Skin of body (tissue), 2 donors: ENCODE measurements around the gene IL1RAPL1. TPM values are rescaled to one million over a fixed set of nuclear protein-coding genes. Genes with fewer than 3 reads are reported as not detected.

Source experiments
- DNase-seq: peaks from one replicate; lab custom pipeline; 2025; lab: John Stamatoyannopoulos, UW
- total RNA-seq: library from RNA; depleted of rRNA; stranded (reverse); fragments of >200 nt; gene quantifications from one replicate; pipeline ENCODE4 v1.2.3, GENCODE V29; 2014

Gene IL1RAPL1
- total RNA-seq, 1 donor from 2014 or later, result 3.3 TPM

DNA sequence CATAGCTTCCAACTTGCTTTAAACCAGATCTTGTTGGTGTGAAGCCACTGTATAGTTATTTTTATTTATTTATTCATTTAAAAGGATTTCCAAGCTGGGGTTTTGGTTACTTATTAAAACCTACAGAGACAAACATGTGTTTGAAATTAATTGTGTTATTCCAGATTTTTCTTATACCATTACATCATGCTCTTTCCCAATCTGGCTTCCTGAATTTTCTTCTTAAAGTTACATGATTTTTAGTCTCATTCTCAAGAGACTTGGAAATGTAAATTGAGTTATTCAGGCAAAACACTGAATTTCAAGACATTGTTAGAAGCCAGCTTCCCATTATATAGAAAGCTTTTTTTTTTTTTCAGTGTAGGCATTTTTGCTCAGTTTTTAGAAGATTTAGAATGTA lies 381.9 kb downstream of the IL1RAPL1 start:
- DNase-seq, result peak; percentile 66

GRCh38 chrX:28979877-28980276 lies 392.6 kb downstream of the IL1RAPL1 start:
- DNase-seq, result no peak

DNA sequence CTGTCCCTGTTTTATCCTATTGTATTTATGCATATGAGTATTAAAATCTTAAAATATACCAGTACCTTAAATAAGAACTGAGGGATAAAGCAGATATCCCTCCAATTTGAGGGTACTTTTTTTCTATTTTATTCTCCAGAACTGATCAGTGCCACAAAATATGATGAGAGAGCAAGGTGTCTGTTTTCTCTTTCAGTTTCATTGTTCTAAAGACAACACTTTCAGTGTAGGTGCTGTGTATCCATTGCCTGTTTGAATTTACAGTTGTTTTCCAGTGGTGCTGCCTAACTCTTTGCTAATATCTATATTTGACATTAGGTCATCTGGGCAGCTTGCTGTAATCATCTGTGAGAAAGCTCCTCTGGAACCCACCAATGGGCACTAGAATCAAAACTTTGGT lies 394.7 kb downstream of the IL1RAPL1 start:
- DNase-seq, result no peak

- DNase-seq, result no peak
These were observed 401.0 kb downstream of the IL1RAPL1 start for GRCh38 chrX:28988246-28988645.

- no peak for DNase-seq
These were observed 410.6 kb downstream of the IL1RAPL1 start for GRCh38 chrX:28997706-28998463.

DNA sequence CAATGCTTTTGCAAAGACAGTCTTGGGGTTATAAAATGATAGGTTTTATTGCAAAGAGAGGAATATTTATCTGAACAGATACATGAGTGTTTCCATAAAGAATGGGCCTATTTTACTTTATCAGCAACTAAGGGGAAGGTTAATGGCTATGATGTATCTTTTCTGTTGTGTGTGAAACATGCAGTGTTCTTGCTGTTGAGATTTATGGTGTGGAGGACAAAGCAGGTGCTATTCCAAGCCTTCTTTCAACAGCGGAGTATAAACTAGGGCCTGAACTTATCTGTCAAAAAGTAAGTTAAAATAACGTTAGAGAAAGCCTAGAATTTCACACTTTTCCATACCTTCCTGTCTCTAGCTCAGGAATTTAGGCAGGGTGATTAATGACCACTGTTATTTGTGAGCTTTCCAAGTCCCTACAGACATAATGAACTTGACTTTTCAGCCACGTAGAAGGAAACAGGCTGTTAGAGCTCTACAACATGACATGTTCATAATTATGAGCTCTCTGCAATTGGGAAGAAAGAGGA lies 411.4 kb downstream of the IL1RAPL1 start:
- no peak for DNase-seq

DNA sequence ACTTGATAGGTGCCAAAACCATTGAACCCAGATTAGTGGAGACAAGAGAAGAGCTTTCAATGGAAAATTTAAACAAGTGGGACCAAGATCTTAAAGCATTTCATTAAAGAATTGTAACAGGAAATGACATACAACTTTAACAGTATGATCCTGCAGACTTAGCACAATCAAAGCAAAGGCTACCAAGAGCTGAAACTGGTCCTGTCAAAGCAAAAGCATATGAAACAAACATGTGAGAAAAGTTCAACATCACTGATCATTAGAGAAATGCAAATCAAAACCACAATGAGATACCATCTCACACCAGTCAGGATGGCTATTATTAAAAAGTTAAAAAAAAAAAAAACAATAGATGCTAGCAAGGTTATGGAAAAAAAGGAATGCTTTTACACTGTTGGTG lies 425.6 kb downstream of the IL1RAPL1 start:
- no peak for DNase-seq

GRCh38 chrX:29023207-29023606 lies 436.0 kb downstream of the IL1RAPL1 start:
- DNase-seq, result no peak

GRCh38 chrX:29024871-29025270 lies 437.6 kb downstream of the IL1RAPL1 start:
- no peak for DNase-seq

GRCh38 chrX:29039501-29039900 lies 452.3 kb downstream of the IL1RAPL1 start:
- no peak for DNase-seq

DNA sequence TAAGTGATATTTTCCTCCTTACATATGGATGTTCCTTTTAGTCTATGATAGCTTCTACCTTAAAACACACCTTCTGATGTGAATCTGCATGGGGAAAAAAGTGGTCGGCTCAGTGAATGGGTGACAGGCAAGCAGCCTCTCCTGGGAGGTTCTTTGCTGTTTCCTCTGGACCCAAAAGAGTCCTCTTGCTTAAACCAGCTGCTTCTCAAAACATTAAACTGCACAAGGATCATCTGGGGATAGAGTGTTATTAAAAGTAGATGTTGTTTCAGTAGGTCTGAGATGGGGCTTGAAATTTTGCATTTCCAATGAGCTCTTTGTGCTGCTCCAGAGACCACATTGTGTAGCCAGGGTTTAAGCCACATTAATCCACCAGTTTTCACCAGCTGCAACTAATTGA lies 452.9 kb downstream of the IL1RAPL1 start:
- no peak for DNase-seq

DNA sequence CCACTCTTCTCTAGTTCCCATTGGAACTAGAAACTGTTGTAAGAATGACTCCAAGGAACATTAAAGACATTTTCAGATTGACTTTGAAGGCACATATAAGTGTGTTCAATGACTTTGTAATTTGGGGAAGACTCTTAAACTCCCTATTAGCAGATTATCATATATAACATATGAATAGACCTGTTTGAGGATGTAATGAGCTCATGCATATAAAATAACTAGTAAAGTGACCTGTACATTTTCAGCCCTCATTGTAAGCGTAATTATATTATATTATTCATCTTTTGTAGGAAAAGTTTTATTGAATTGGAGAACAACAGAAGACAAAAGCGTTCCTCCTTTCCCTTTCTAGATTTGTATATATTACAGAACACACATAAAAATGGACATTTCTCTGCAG lies 455.1 kb downstream of the IL1RAPL1 start:
- DNase-seq, result no peak

DNA sequence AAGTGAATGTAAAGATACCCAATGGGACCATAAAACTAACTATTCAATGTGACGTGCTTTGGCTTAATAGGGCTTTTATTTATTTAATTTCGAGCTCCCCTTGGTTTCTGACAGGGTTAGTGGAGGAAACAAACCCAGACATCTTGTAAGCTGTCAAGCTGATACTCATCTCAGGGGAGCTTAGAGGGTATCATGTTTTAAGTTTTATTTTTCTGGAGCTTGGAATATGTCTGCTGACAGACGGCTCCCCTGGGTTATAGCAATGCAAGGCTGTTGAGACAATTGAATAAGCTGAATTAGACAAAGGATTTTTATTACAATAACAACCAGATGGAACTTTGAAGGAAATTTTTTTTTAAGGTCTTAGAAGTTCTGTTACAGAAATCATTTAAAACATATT lies 456.5 kb downstream of the IL1RAPL1 start:
- DNase-seq, result peak; percentile 55

GRCh38 chrX:29044423-29045184 lies 457.4 kb downstream of the IL1RAPL1 start:
- DNase-seq, result peak; percentile 9

- DNase-seq, result no peak
These were observed 478.2 kb downstream of the IL1RAPL1 start for GRCh38 chrX:29065477-29065876.

DNA sequence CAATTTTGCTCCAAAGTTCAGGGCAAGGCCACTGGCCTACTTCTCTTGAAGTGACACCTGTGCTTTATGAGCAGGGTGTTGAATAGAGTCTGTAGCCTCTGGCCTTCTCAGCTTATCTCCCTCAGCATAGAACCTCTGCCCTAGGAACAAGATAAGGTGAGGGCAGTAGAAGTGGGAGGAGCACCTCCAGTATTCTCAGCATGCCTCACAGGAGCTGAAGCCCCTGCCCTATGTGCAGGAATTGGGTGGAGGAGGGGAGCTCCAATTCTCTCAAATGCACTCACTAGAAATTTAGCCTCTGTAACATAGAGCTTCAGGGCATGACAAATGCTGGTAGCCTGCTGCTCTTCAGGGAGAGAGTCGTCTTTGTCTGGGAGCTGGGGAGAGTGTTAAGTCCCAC lies 479.3 kb downstream of the IL1RAPL1 start:
- DNase-seq, result no peak

DNA sequence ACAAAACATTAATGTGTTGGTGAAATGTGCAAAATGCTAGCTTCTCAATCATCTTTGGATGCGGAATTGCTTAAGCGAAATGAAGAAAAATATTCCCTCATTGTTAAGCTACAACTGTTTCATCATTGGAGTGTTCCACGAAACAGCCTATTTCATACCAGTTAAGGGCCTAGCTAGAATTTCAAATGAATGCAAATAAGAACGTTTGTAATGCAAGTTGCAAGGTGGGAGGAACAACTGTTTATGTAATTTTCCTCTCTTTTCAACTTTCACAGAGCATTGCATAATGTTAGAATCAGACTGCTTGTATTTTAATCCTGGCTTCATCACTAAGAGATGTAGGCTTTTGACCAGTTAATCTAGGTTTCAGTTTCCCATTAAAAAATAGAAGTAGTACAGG lies 480.1 kb downstream of the IL1RAPL1 start:
- no peak for DNase-seq

- peak; percentile 35 for DNase-seq
These were observed 484.5 kb downstream of the IL1RAPL1 start for GRCh38 chrX:29071525-29072320.

GRCh38 chrX:29082558-29082957 lies 495.3 kb downstream of the IL1RAPL1 start:
- no peak for DNase-seq

DNA sequence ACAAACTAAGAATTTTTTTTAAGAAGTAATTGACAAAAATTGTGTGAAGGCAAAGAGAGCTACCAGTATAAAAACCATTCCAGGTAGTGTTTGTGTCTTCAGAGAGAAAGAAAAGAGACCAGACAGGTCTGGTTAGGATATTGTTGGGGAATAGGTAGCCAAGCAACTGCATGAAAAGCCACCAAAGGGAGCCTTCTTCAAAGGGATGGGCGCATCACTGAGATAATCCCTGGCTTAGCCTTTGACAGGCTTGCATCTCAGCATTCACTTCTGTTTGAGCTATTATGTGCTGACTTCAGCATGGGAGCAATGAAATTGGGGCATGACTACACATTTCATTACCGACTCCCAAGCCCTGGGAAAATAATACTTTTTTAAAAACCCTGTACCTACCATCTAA lies 496.6 kb downstream of the IL1RAPL1 start:
- no peak for DNase-seq

- peak; percentile 8 for DNase-seq
These were observed 503.6 kb downstream of the IL1RAPL1 start for GRCh38 chrX:29090811-29091210.

- DNase-seq, result no peak
These were observed 520.0 kb downstream of the IL1RAPL1 start for GRCh38 chrX:29107231-29107630.
